RWPE1 (cell line): ENCODE data around the gene MRPS6.

ENCODE experiments used
- CTCF ChIA-PET: fragments of 350-600 bp; sonication (Branson Sonifier 250); formaldehyde crosslinking; extraction: SDS; loops from one replicate; lab custom pipeline; 2021; lab: Yijun Ruan, JAX
- POLR2A ChIA-PET: fragments of 400-600 bp; formaldehyde crosslinking; extraction: SDS; loops from one replicate; lab custom pipeline; 2020; ENCODE audit warnings: antibody characterized with exemption; ENCODE audit not compliant: low non-redundant PET; lab: Yijun Ruan, JAX
- DNase-seq: peaks from one replicate; pipeline ENCODE4 v3.0.0; 2012; ENCODE audit warnings: low spot score
- H3K27ac ChIP-seq: fragments of 450-650 bp; 2 replicates; pipeline ENCODE4 v1.5.1; 2017
- CTCF ChIP-seq: fragments of 450-650 bp; conservative IDR thresholded peaks from 2 replicates; pipeline ENCODE4 v1.5.1; 2017; ENCODE audit warnings: low read depth, mild to moderate bottlenecking

MRPS6 gene

GRCh38 chr21:34152500-34152899 lies 79.1 kb downstream of the MRPS6 start:
- CTCF ChIA-PET: no interaction called here
- no peak for DNase-seq
- no peak overlapping the region for H3K27ac ChIP-seq
- POLR2A ChIA-PET: no interaction called here
- TF ChIP-seq CTCF: no peak

- no peak for DNase-seq
- POLR2A ChIA-PET: no interaction called here
- no peak overlapping the region for H3K27ac ChIP-seq
- CTCF ChIA-PET: interaction anchor here (1.7 kb wide), 1 partner anchor 231 kb away, joined by 5 read pairs; no protein-coding TSS in a partner anchor
- no peak for TF ChIP-seq CTCF
Observed at GRCh38 chr21:34154878-34155277, 81.5 kb downstream of the MRPS6 start.

- ChIA-PET POLR2A (no interaction called here), CTCF (no interaction called here)
- TF ChIP-seq CTCF: no peak
- H3K27ac ChIP-seq: no peak overlapping the region
- DNase-seq: no peak
Observed at GRCh38 chr21:34156957-34157356, 83.6 kb downstream of the MRPS6 start.

- ChIA-PET CTCF (interaction anchor here (0.6 kb wide), 2 partner anchors 11 to 238 kb away, joined by 3 to 5 read pairs; no protein-coding TSS in a partner anchor), POLR2A (no interaction called here)
- no peak for DNase-seq
- H3K27ac ChIP-seq: no peak overlapping the region
- TF ChIP-seq CTCF: no peak
Observed at GRCh38 chr21:34157521-34157920, 84.1 kb downstream of the MRPS6 start.

GRCh38 chr21:34158866-34159835 lies 85.8 kb downstream of the MRPS6 start:
- no peak overlapping the region for H3K27ac ChIP-seq
- TF ChIP-seq CTCF: no peak
- POLR2A ChIA-PET: no interaction called here
- CTCF ChIA-PET: interaction anchor here (0.5 to 0.7 kb wide), 4 partner anchors 18 to 263 kb away, joined by 3 to 4 read pairs (median 3); no protein-coding TSS in a partner anchor
- DNase-seq: no peak

- DNase-seq: no peak
- no peak for TF ChIP-seq CTCF
- H3K27ac ChIP-seq: no peak overlapping the region
- ChIA-PET CTCF (interaction anchor here (0.6 kb wide), 1 partner anchor 71 kb away, joined by 5 read pairs; no protein-coding TSS in a partner anchor), POLR2A (no interaction called here)
Observed at GRCh38 chr21:34166468-34166867, 93.1 kb downstream of the MRPS6 start.
